HEK293T (cell line): ENCODE data around the gene CLCNKA.

Source experiments
- CTCF ChIA-PET: fragments of 350-600 bp; formaldehyde crosslinking; extraction: SDS; loops from one replicate; lab custom pipeline; 2021; ENCODE audit warnings: antibody characterized with exemption, inconsistent platforms; lab: Yijun Ruan, JAX
- POLR2A ChIA-PET: fragments of 350-600 bp; formaldehyde crosslinking; extraction: SDS; loops from one replicate; lab custom pipeline; 2020; ENCODE audit warnings: antibody characterized with exemption, inconsistent platforms; lab: Yijun Ruan, JAX
- DNase-seq: peaks from one replicate; pipeline ENCODE4 v3.0.0; 2012; ENCODE audit warnings: mixed read lengths; ENCODE audit errors: extremely low spot score
- ARNT ChIP-seq: fragments of 450-650 bp; IDR thresholded peaks from 2 replicates; pipeline ENCODE4 v1.6.1; 2017; ENCODE audit warnings: mild to moderate bottlenecking
- BHLHE40 ChIP-seq: fragments of 450-650 bp; IDR thresholded peaks from 2 replicates; pipeline ENCODE4 v1.6.1; 2016; ENCODE audit warnings: mild to moderate bottlenecking, moderate library complexity, borderline replicate concordance
- CTBP1 ChIP-seq: fragments of 450-650 bp; IDR thresholded peaks from 2 replicates; pipeline ENCODE4 v1.6.1; 2016; ENCODE audit warnings: borderline replicate concordance
- ELF4 ChIP-seq: fragments of 450-650 bp; IDR thresholded peaks from 2 replicates; pipeline ENCODE4 v1.6.1; 2017; ENCODE audit warnings: antibody characterized with exemption
- FOXA1 ChIP-seq: fragments of 450-650 bp; IDR thresholded peaks from 2 replicates; pipeline ENCODE4 v1.6.1; 2016; ENCODE audit warnings: mild to moderate bottlenecking
- FOXK2 ChIP-seq: fragments of 450-650 bp; IDR thresholded peaks from 2 replicates; pipeline ENCODE4 v1.6.1; 2016; ENCODE audit warnings: mild to moderate bottlenecking
- FOXM1 ChIP-seq: fragments of 450-650 bp; IDR thresholded peaks from 2 replicates; pipeline ENCODE4 v1.6.1; 2017; ENCODE audit warnings: mild to moderate bottlenecking, borderline replicate concordance
- HDGF ChIP-seq: fragments of 450-650 bp; IDR thresholded peaks from 2 replicates; pipeline ENCODE4 v1.6.1; 2017; ENCODE audit warnings: antibody characterized with exemption, borderline replicate concordance
- L3MBTL2 ChIP-seq: fragments of 450-650 bp; conservative IDR thresholded peaks from 2 replicates; pipeline ENCODE4 v1.6.1; 2016; ENCODE audit warnings: mild to moderate bottlenecking
- LEF1 ChIP-seq: fragments of 450-650 bp; IDR thresholded peaks from 2 replicates; pipeline ENCODE4 v1.6.1; 2017; ENCODE audit warnings: mild to moderate bottlenecking, borderline replicate concordance
- NFRKB ChIP-seq: fragments of 450-650 bp; IDR thresholded peaks from 2 replicates; pipeline ENCODE4 v1.6.1; 2016; ENCODE audit warnings: mild to moderate bottlenecking, moderate library complexity
- PKNOX1 ChIP-seq: fragments of 450-650 bp; IDR thresholded peaks from 2 replicates; pipeline ENCODE4 v1.6.1; 2016
- SP1 ChIP-seq: fragments of 450-650 bp; IDR thresholded peaks from 2 replicates; pipeline ENCODE4 v1.6.1; 2017
- SUZ12 ChIP-seq: fragments of 450-650 bp; IDR thresholded peaks from 2 replicates; pipeline ENCODE4 v1.6.1; 2016; ENCODE audit warnings: mild to moderate bottlenecking
- TARDBP ChIP-seq: fragments of 450-650 bp; IDR thresholded peaks from 2 replicates; pipeline ENCODE4 v1.6.1; 2016
- ZNF384 ChIP-seq: fragments of 450-650 bp; IDR thresholded peaks from 2 replicates; pipeline ENCODE4 v1.6.1; 2016

Gene CLCNKA

GRCh38 chr1:16015960-16016901, 5.6 kb upstream of the CLCNKA start:
- POLR2A ChIA-PET: no interaction called here
- CTCF ChIA-PET: interaction anchor here (0.6 kb wide), 1 partner anchor 221 kb away, joined by 3 read pairs; no protein-coding TSS in a partner anchor
- DNase-seq: no peak
- TF ChIP-seq FOXM1 (no peak), L3MBTL2 (no peak), TARDBP (no peak), SUZ12 (no peak), HDGF (no peak), NFRKB (no peak), FOXA1 (no peak), ELF4 (no peak), ZNF384 (no peak), LEF1 (no peak), FOXK2 (no peak)

- DNase-seq: no peak
- POLR2A ChIA-PET: no interaction called here
- CTCF ChIA-PET: interaction anchor here (0.6 kb wide), 1 partner anchor 221 kb away, joined by 3 read pairs; no protein-coding TSS in a partner anchor
- TF ChIP-seq NFRKB (no peak), TARDBP (no peak), ARNT (no peak), BHLHE40 (no peak), LEF1 (no peak)
Measured at GRCh38 chr1:16017076-16017460, 4.8 kb upstream of the CLCNKA start.

- peak; percentile 39 for DNase-seq
- TF ChIP-seq ARNT: no peak
- no peak for TF ChIP-seq LEF1
- no peak for TF ChIP-seq HDGF
- no peak for TF ChIP-seq ELF4
- TF ChIP-seq PKNOX1: no peak
- TF ChIP-seq SP1: no peak
- no peak for TF ChIP-seq TARDBP
- TF ChIP-seq L3MBTL2: no peak
- no peak for TF ChIP-seq FOXK2
- no peak for TF ChIP-seq CTBP1
- TF ChIP-seq BHLHE40: no peak
- ChIA-PET CTCF (interaction anchor here (0.9 to 1.1 kb wide), 3 partner anchors 8 to 220 kb away, joined by 3 read pairs; no protein-coding TSS in a partner anchor), POLR2A (no interaction called here)
Measured at GRCh38 chr1:16017461-16018303, 4.2 kb upstream of the CLCNKA start, which contains the start of gene HSPB7. TSS of gene HSPB7 (minus strand) at chr1:16018043. CDS start at chr1:16017963, 80 bp downstream.

- CTCF ChIA-PET: interaction anchor here (0.9 to 1.1 kb wide), 3 partner anchors 8 to 220 kb away, joined by 3 read pairs; no protein-coding TSS in a partner anchor
- POLR2A ChIA-PET: no interaction called here
- no peak for DNase-seq
- TF ChIP-seq TARDBP (no peak), SP1 (no peak), NFRKB (no peak), ELF4 (no peak), LEF1 (no peak)
Measured at GRCh38 chr1:16018308-16018707, 3.5 kb upstream of the CLCNKA start.

GRCh38 chr1:16018749-16019643, 2.8 kb upstream of the CLCNKA start:
- TF ChIP-seq CTBP1: no peak
- TF ChIP-seq NFRKB: no peak
- TF ChIP-seq LEF1: no peak
- no peak for TF ChIP-seq L3MBTL2
- no peak for TF ChIP-seq ARNT
- no peak for TF ChIP-seq HDGF
- TF ChIP-seq ELF4: no peak
- no peak for TF ChIP-seq SUZ12
- TF ChIP-seq SP1: no peak
- no peak for TF ChIP-seq FOXA1
- no peak for TF ChIP-seq FOXM1
- TF ChIP-seq BHLHE40: no peak
- TF ChIP-seq ZNF384: no peak
- no peak for TF ChIP-seq PKNOX1
- TF ChIP-seq TARDBP: no peak
- TF ChIP-seq FOXK2: no peak
- no peak for DNase-seq
- ChIA-PET POLR2A (no interaction called here), CTCF (interaction anchor here (1.0 to 1.1 kb wide), 2 partner anchors 9 kb away, joined by 3 read pairs; no protein-coding TSS in a partner anchor)
